ENCODE data around the gene SPATA9. TPM values are rescaled to one million over a fixed set of nuclear protein-coding genes. Genes with fewer than 3 reads are reported as not detected.

SPATA9 gene, protein sequence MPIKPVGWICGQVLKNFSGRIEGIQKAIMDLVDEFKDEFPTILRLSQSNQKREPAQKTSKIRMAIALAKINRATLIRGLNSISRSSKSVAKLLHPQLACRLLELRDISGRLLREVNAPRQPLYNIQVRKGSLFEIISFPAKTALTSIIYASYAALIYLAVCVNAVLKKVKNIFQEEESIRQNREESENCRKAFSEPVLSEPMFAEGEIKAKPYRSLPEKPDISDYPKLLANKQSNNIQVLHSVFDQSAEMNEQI
- total RNA-seq (2022; extraction: Qiagen RNA extraction; ENCODE audit: low read depth): not detected in 5 replicates

DNA sequence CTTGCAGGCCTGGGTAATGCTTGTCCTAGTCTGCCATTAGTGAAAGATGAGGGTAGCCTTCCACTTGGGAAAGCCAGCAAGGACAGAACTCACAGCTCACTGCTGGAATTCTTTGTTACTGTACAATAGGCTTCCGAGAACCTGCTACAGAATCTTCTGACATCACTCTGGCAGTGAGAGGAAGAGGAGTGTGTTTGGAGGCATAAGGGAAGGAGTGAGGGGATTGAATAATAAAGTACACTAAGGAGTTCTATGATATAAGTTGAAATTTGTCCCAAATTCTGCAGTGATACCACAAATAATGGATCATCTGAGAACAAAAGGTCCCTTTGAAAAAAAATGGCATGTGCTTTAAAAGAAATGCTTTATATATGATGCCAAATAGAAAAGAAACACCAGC is at the start of gene SPATA9:
SPATA9 (minus strand) TSS at position 101 of the 400 bp plus-strand sequence. CDS start 137 bp downstream, outside the sequence.

DNA sequence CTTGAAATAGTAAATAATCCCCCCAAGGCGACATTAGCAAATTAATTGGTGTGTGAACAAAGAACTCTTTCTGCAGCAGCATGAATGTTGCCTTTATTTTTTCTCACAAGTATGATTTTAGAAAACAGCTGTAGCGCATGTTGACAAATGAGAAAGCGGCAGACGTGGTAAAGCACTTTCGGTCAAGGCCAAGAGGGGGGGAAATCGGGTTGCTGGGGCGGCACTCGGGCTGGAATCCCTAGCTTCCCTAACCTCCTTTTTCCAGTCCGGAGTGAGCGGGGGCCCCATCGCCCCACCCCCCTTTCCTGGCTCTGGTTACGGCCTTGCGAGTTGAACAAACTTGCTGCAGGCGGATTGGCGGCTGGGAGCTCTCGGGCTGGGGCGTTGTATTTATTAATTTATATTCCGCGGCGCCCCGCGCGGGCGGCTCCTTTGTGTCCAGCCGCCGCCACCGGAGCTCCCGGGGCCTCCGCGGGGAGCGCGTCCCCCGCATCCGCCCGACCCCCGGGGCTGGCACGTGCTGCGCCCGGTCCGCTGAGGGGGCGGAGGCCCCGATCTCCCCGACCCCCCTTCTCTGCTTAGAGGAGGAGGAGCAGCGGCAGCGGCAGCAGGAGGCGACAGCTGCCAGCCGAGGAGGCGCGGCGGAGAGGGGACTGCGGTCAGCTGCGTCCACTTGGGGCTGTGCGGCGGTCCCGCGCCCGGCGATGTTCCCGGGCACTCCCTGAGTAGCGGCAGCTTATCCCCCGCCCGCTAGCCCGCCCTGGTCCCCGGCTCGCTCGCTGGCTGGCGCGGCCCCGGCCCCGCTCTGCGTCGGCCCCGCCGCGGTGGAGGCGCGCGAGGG is 48.2 kb upstream of the SPATA9 start, which contains the start of gene RHOBTB3:
RHOBTB3 (plus strand) TSS at position 607 of the 841 bp plus-strand sequence. CDS start 347 bp downstream, outside the sequence.

DNA sequence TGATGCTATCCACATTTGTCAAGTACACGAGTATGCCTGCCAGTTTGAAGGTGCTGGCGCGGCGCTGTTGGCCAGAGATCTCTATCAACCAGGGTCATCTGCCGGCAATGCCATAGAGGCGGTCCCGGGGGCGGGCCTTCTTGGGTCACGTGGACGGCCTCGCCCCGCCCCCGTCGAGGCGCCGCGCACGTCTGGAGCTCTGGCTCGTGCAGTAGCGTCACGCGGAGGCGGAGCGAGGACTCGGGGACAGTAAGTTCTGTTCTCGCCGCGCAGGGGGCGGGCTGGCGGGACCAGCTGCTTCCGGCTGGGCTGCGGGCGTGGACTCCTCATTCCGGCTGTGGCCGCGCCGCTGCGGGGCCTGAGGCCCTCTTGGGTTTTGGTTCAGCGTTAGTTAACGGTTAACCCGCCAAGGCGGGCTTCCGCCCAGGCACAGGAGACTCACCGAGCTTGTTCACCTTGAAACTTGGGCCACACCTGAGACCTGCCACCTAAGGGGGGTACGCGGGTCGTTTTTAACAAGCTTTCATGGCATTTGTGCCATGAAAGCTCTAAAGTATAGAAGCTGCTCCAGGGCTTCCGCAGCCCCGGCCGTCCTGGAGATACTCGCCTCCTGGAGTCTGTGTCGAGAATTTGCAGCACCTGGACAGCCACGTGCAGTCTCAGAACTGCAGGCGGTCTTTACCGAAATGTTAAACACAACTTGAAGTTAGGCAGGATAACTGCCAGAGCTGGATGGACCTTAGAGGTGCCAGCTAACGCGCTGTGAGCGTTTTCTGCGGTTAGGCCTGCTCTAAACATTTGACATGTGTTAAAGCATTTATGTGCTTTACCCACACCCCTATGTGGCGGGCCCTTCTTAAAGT is 36.0 kb downstream of the SPATA9 start, which contains the start of gene RFESD:
RFESD (plus strand) TSS at position 209 of the 863 bp plus-strand sequence. CDS start 5,495 bp downstream, outside the sequence.

DNA sequence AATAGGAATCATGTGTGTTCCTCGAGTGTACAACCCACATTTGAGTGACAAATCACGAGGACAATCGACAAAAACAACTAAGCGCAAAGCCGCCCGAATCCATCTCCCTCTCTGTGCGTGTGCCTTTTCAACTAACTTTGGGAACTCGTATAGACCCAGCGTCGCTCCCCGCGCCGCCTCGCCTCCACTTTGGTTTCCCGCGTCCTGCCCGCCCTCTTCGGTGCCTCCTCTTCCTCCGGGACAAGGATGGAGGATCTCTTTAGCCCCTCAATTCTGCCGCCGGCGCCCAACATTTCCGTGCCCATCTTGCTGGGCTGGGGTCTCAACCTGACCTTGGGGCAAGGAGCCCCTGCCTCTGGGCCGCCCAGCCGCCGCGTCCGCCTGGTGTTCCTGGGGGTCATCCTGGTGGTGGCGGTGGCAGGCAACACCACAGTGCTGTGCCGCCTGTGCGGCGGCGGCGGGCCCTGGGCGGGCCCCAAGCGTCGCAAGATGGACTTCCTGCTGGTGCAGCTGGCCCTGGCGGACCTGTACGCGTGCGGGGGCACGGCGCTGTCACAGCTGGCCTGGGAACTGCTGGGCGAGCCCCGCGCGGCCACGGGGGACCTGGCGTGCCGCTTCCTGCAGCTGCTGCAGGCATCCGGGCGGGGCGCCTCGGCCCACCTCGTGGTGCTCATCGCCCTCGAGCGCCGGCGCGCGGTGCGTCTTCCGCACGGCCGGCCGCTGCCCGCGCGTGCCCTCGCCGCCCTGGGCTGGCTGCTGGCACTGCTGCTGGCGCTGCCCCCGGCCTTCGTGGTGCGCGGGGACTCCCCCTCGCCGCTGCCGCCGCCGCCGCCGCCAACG is 62.5 kb downstream of the SPATA9 start, which contains the start of gene GPR150:
GPR150 (plus strand) TSS at position 58 of the 840 bp plus-strand sequence; CDS start at position 247, 189 bp downstream.

Other genes starting within 250 kb of the SPATA9 start
- 16.9 to 26.0 TPM (median 24.0 TPM) in 5 replicates for gene SKIC3, start 128.0 kb downstream of the SPATA9 start, total RNA-seq (2022; extraction: Qiagen RNA extraction; ENCODE audit: low read depth)
- 4.7 to 9.5 TPM (median 8.2 TPM) in 5 replicates for gene ARSK, start 127.9 kb downstream of the SPATA9 start, total RNA-seq (2022; extraction: Qiagen RNA extraction; ENCODE audit: low read depth)
- 0.11 to 0.15 TPM (median 0.12 TPM) in 3 of 5 replicates, not detected in the others for gene GPR150, start 62.9 kb downstream of the SPATA9 start, total RNA-seq (2022; extraction: Qiagen RNA extraction; ENCODE audit: low read depth)
- 1.9 to 3.0 TPM (median 2.6 TPM) in 5 replicates for gene RFESD, start 36.2 kb downstream of the SPATA9 start, total RNA-seq (2022; extraction: Qiagen RNA extraction; ENCODE audit: low read depth)
- gene RHOBTB3, start 48.3 kb upstream of the SPATA9 start, total RNA-seq (2022; extraction: Qiagen RNA extraction; ENCODE audit: low read depth): 5.3 to 10.5 TPM (median 8.4 TPM) in 5 replicates
- gene GLRX, start 139.7 kb upstream of the SPATA9 start, total RNA-seq (2022; extraction: Qiagen RNA extraction; ENCODE audit: low read depth): 66.0 to 94.1 TPM (median 69.8 TPM) in 5 replicates